B cell (primary cell): ENCODE results near the gene MALRD1. TPM values are rescaled to one million over a fixed set of nuclear protein-coding genes. Genes with fewer than 3 reads are reported as not detected.

ENCODE experiments used
- ATAC-seq: fragments of 200-7000 bp; cut with Tn5 transposase; one replicate; pipeline ENCODE4 v1.10.0; 2021; ENCODE audit warnings: low read depth, mild to moderate bottlenecking, moderate number of reproducible peaks, moderate library complexity
- CTCF ChIA-PET: fragments of 350-600 bp; sonication (Branson Sonifier 250); formaldehyde crosslinking; loops from one replicate; lab custom pipeline; 2021; ENCODE audit warnings: antibody characterized with exemption, inconsistent platforms; lab: Charles Lee
- POLR2A ChIA-PET: fragments of 350-600 bp; sonication (Branson Sonifier 250); formaldehyde crosslinking; loops from one replicate; lab custom pipeline; 2021; ENCODE audit warnings: antibody characterized with exemption; lab: Charles Lee
- DNase-seq: peaks from one replicate; pipeline ENCODE4 v3.0.0; 2013
- H2AFZ ChIP-seq: 2 replicates; pipeline ENCODE4 v1.6.1; 2012; ENCODE audit warnings: mild to moderate bottlenecking, low read depth, low read length; ENCODE audit not compliant: insufficient read depth, poor library complexity, severe bottlenecking
- H3K27ac ChIP-seq, 2 donors: 1 replicate in 1 of 2; 2 replicates in 1 of 2; pipeline ENCODE4 v1.5.1; 2012 to 2013; ENCODE audit warnings: low read length in 2 of 2, mild to moderate bottlenecking in 2 of 2, moderate library complexity in 1 of 2
- H3K27me3 ChIP-seq, 4 experiments: fragments of 200-600 bp in 1 of 4; sonication (generic) in 1 of 4; replicated peaks in 1 of 4; 1 replicate in 2 of 4; 2 replicates in 2 of 4; pipeline versions ENCODE4 v1.6.1 to v1.7.0; 2013 to 2016; ENCODE audit warnings: low read length in 3 of 4, mild to moderate bottlenecking in 2 of 4, mixed read lengths in 1 of 4, moderate library complexity in 1 of 4; ENCODE audit not compliant: insufficient read depth in 4 of 4, control insufficient read depth in 3 of 4; ENCODE audit errors: control extremely low read depth in 1 of 4
- H3K36me3 ChIP-seq, 2 experiments: replicated peaks in 1 of 2; 1 replicate in 1 of 2; 2 replicates in 1 of 2; pipeline versions ENCODE4 v1.6.1 to v1.7.1; 2013; ENCODE audit warnings: low read length in 1 of 2; ENCODE audit not compliant: insufficient read depth in 2 of 2, control insufficient read depth in 1 of 2; ENCODE audit errors: control extremely low read depth in 1 of 2, extremely low read depth in 1 of 2
- H3K4me1 ChIP-seq, 2 donors: fragments of 200-600 bp in 1 of 2; sonication (generic) in 1 of 2; 1 replicate in 1 of 2; 2 replicates in 1 of 2; pipeline versions ENCODE4 v1.5.1 to v1.6.1; 2013 to 2017; ENCODE audit warnings: low read length in 2 of 2; ENCODE audit not compliant: control insufficient read depth in 2 of 2, insufficient read depth in 2 of 2
- H3K4me2 ChIP-seq: replicated peaks from 2 replicates; pipeline ENCODE3; 2012; ENCODE audit warnings: mild to moderate bottlenecking, low read depth, low read length; ENCODE audit not compliant: poor library complexity, severe bottlenecking
- H3K4me3 ChIP-seq, 5 experiments: fragments of 200-600 bp in 1 of 5; sonication (generic) in 1 of 5; 1 replicate in 3 of 5; 2 replicates in 2 of 5; pipeline versions ENCODE4 v1.5.1 to v1.7.0; 2011 to 2016; ENCODE audit warnings: low read length in 4 of 5, mild to moderate bottlenecking in 4 of 5, low read depth in 2 of 5, control low read depth in 1 of 5, moderate library complexity in 1 of 5; ENCODE audit not compliant: insufficient read depth in 1 of 5; ENCODE audit errors: control extremely low read depth in 1 of 5, extremely low read depth in 1 of 5
- H3K79me2 ChIP-seq: fragments of 200-600 bp; sonication (generic); one replicate; pipeline ENCODE4 v1.6.0; 2016; ENCODE audit warnings: low read length; ENCODE audit not compliant: control insufficient read depth, insufficient read depth
- H3K9ac ChIP-seq: fragments of 200-600 bp; sonication (generic); 2 replicates; pipeline ENCODE4 v1.6.1; 2017; ENCODE audit warnings: mild to moderate bottlenecking, low read length, moderate library complexity
- H3K9me3 ChIP-seq, 3 donors: one replicate each; pipeline versions ENCODE4 v1.6.1 to v1.7.1; 2013; ENCODE audit warnings: low read length in 2 of 3; ENCODE audit not compliant: control insufficient read depth in 2 of 3, insufficient read depth in 1 of 3; ENCODE audit errors: control extremely low read depth in 1 of 3
- H4K20me1 ChIP-seq: 2 replicates; pipeline ENCODE4 v1.6.0; 2012; ENCODE audit warnings: mild to moderate bottlenecking, low read length; ENCODE audit not compliant: insufficient read depth, control insufficient read depth, poor library complexity, severe bottlenecking
- H3K27ac Mint-ChIP-seq: one replicate; pipeline ENCODE4 v1.8.0; 2021; ENCODE audit warnings: mixed read lengths
- H3K27me3 Mint-ChIP-seq: one replicate; pipeline ENCODE4 v1.8.0; 2021; ENCODE audit warnings: mixed read lengths
- H3K4me1 Mint-ChIP-seq: one replicate; pipeline ENCODE4 v1.8.0; 2021; ENCODE audit warnings: mixed read lengths
- H3K4me3 Mint-ChIP-seq: one replicate; pipeline ENCODE4 v1.8.0; 2021; ENCODE audit warnings: mixed read lengths
- H3K9me3 Mint-ChIP-seq: one replicate; pipeline ENCODE4 v1.8.0; 2022; ENCODE audit warnings: mixed read lengths; ENCODE audit not compliant: insufficient read depth
- CTCF ChIP-seq: fragments of 200-600 bp; IDR thresholded peaks from one replicate; pipeline ENCODE4 v1.8.0; 2022; ENCODE audit warnings: antibody characterized with exemption, mild to moderate bottlenecking
- EZH2 ChIP-seq: IDR thresholded peaks from 2 replicates; pipeline ENCODE4 v1.6.1; 2012; ENCODE audit warnings: borderline replicate concordance, low read depth, mild to moderate bottlenecking, moderate library complexity, low read length; ENCODE audit not compliant: insufficient read depth, poor library complexity, severe bottlenecking
- WGBS: methylation state at CpG from one replicate; pipeline ENCODE4 v1.1.5; 2013; ENCODE audit warnings: missing lambda C conversion rate; ENCODE audit not compliant: insufficient coverage; 5-methylcytosine and 5-hydroxymethylcytosine counted together
- intact Hi-C: fragments of 100-400 bp; cut with micrococcal nuclease; formaldehyde crosslinking; loops from one replicate; pipeline ENCODE4 v1.10.0; 2022
- polyA plus RNA-seq: library from polyadenylated mRNA; depleted of rRNA; stranded (reverse); fragments of >200 nt; gene quantifications from 2 replicates; pipeline ENCODE4 v1.2.3, GENCODE V29; 2012
- total RNA-seq, 2 donors: library from RNA; stranded (reverse); fragments of 120-200 nt in 1 of 2; gene quantifications; 1 replicate in 1 of 2; 2 replicates in 1 of 2; pipeline versions ENCODE4 v1.2.3 to v1.2.4, GENCODE V29; 2013 to 2022

MALRD1 gene
- total and polyA plus RNA-seq, 2 donors (not counting 1 experiment from before 2014, with no cell fraction given) = not detected

GRCh38 chr10:19782430-19783089, 734.0 kb downstream of the MALRD1 start:
- no peaks in the 10 kb centered on the region for H3K27me3 Mint-ChIP-seq
- Histone ChIP-seq H3K27me3 (no peaks in the 10 kb centered on the region), H2AFZ (no peak overlapping the region), H3K36me3 (no peaks in the 10 kb centered on the region), H3K9me3 (no peaks in the 10 kb centered on the region), H3K27ac (no peak overlapping the region), H3K9ac (no peak overlapping the region), H3K4me1 (no peaks in the 10 kb centered on the region), H3K4me3 (no peak overlapping the region), H3K4me2 (no peak overlapping the region), H4K20me1 (no peaks in the 10 kb centered on the region), H3K79me2 (no peaks in the 10 kb centered on the region)
- ChIA-PET POLR2A (no interaction called here), CTCF (no interaction called here)
- intact Hi-C loops = no loop called here
- H3K27ac Mint-ChIP-seq = no peak overlapping the region
- ATAC-seq (no peak), DNase-seq (no peak)
- TF ChIP-seq CTCF = no peak
- TF ChIP-seq EZH2 = no peak
- H3K9me3 Mint-ChIP-seq = peaks cover 3% of the 10 kb centered on the region
- no peaks in the 10 kb centered on the region for H3K4me1 Mint-ChIP-seq
- WGBS = 40% methylated on average over 2 of the region's 6 CpGs
- no peak overlapping the region for H3K4me3 Mint-ChIP-seq

DNA sequence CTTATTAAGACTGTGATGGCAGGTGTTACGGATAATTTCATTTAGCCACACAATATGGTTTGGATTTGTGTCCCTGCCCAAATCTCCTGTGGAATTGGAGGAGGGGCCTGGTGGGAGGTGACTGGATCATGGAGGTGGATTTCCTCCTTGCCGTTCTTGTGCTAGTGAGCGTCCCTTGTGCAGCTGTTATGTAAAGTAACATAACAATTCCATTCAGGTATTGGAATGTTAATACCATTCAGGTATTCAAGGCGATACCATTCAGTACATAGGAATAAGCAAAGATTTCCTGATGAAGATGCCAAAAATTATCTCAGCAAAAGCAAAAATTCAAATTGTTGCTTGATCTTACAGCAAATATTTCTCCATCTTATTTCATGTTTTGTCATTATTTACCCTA, 735.1 kb downstream of the MALRD1 start:
- no peaks in the 10 kb centered on the region for H4K20me1 ChIP-seq
- Mint-ChIP-seq H3K4me3 (no peak overlapping the region), H3K4me1 (no peaks in the 10 kb centered on the region), H3K9me3 (peaks cover 1% of the 10 kb centered on the region), H3K27me3 (no peaks in the 10 kb centered on the region), H3K27ac (no peak overlapping the region)
- no peak overlapping the region for H3K9ac ChIP-seq
- H3K4me2 ChIP-seq = no peak overlapping the region
- H3K4me3 ChIP-seq = no peak overlapping the region
- no peaks in the 10 kb centered on the region for H3K79me2 ChIP-seq
- no peaks in the 10 kb centered on the region for H3K36me3 ChIP-seq
- no peak for ATAC-seq
- no peak overlapping the region for H2AFZ ChIP-seq
- intact Hi-C loops = no loop called here
- ChIA-PET CTCF (no interaction called here), POLR2A (no interaction called here)
- no peaks in the 10 kb centered on the region for H3K27me3 ChIP-seq
- WGBS = 100% methylated on average over 1 of the region's 4 CpGs
- no peak overlapping the region for H3K27ac ChIP-seq
- H3K4me1 ChIP-seq = no peaks in the 10 kb centered on the region
- no peak for DNase-seq
- no peaks in the 10 kb centered on the region for H3K9me3 ChIP-seq
- TF ChIP-seq EZH2 (no peak), CTCF (no peak)
